Effector memory CD4-positive, alpha-beta T cell (primary cell): ENCODE data around the gene CHCHD3.
"Not testable (repeated sequence)": the region's sequence is repeated elsewhere in the genome, so short reads cannot be mapped to it uniquely, and the experiment has no call there.

Source experiments
- DNase-seq, 3 donors: peaks; one replicate each; pipeline ENCODE4 v3.0.0-alpha.2; 2020
- H3K27ac ChIP-seq: 2 replicates; pipeline ENCODE4 v1.7.0; 2013; ENCODE audit warnings: mild to moderate bottlenecking, low read length, moderate library complexity; ENCODE audit not compliant: insufficient read depth, poor library complexity, severe bottlenecking
- H3K27me3 ChIP-seq: replicated peaks from 2 replicates; pipeline ENCODE4 v1.7.0; 2013; ENCODE audit warnings: mild to moderate bottlenecking, low read length; ENCODE audit not compliant: insufficient read depth, control insufficient read depth, poor library complexity, severe bottlenecking
- H3K36me3 ChIP-seq: 2 replicates; pipeline ENCODE4 v1.7.0; 2013; ENCODE audit warnings: mild to moderate bottlenecking, low read length, moderate library complexity; ENCODE audit not compliant: control insufficient read depth, insufficient read depth
- H3K4me1 ChIP-seq: 2 replicates; pipeline ENCODE4 v1.7.0; 2013; ENCODE audit warnings: low read length, mild to moderate bottlenecking; ENCODE audit not compliant: control insufficient read depth, insufficient read depth, poor library complexity, severe bottlenecking
- H3K4me3 ChIP-seq: 2 replicates; pipeline ENCODE4 v1.7.0; 2013; ENCODE audit warnings: low read length, low read depth, mild to moderate bottlenecking; ENCODE audit not compliant: insufficient read depth, poor library complexity, severe bottlenecking
- H3K9me3 ChIP-seq: 2 replicates; pipeline ENCODE4 v1.7.0; 2013; ENCODE audit warnings: mild to moderate bottlenecking, low read length, moderate library complexity; ENCODE audit not compliant: control insufficient read depth

The CHCHD3 gene

GRCh38 chr7:132902294-132902693 is 179.6 kb downstream of the CHCHD3 start:
- H3K27ac ChIP-seq, H3K4me1 ChIP-seq, DNase-seq, H3K4me3 ChIP-seq, H3K9me3 ChIP-seq, H3K36me3 ChIP-seq, H3K27me3 ChIP-seq: not testable (repeated sequence)

- Histone ChIP-seq H3K4me1 (no peaks in the 10 kb centered on the region), H3K27ac (no peak overlapping the region), H3K36me3 (no peaks in the 10 kb centered on the region), H3K4me3 (no peak overlapping the region), H3K9me3 (no peaks in the 10 kb centered on the region), H3K27me3 (no peaks in the 10 kb centered on the region)
- no peak for DNase-seq
Measured at GRCh38 chr7:132901241-132901640, 180.6 kb downstream of the CHCHD3 start.

GRCh38 chr7:132899833-132900232 is 182.1 kb downstream of the CHCHD3 start:
- no peaks in the 10 kb centered on the region for H3K4me1 ChIP-seq
- H3K27ac ChIP-seq, result no peak overlapping the region
- H3K36me3 ChIP-seq, result no peaks in the 10 kb centered on the region
- no peaks in the 10 kb centered on the region for H3K9me3 ChIP-seq
- no peak overlapping the region for H3K4me3 ChIP-seq
- no peak for DNase-seq
- H3K27me3 ChIP-seq, result no peaks in the 10 kb centered on the region

- not testable (repeated sequence) for DNase-seq, H3K4me1 ChIP-seq, H3K36me3 ChIP-seq, H3K4me3 ChIP-seq, H3K27ac ChIP-seq, H3K27me3 ChIP-seq, H3K9me3 ChIP-seq
Measured at GRCh38 chr7:132898641-132899175, 183.2 kb downstream of the CHCHD3 start.

GRCh38 chr7:132897093-132897687 is 184.7 kb downstream of the CHCHD3 start:
- Histone ChIP-seq H3K36me3 (no peaks in the 10 kb centered on the region), H3K27me3 (no peaks in the 10 kb centered on the region), H3K4me3 (no peak overlapping the region), H3K27ac (no peak overlapping the region), H3K9me3 (no peaks in the 10 kb centered on the region), H3K4me1 (no peaks in the 10 kb centered on the region)
- no peak for DNase-seq

GRCh38 chr7:132895231-132895630 is 186.7 kb downstream of the CHCHD3 start:
- Histone ChIP-seq H3K4me1 (no peaks in the 10 kb centered on the region), H3K36me3 (no peaks in the 10 kb centered on the region), H3K27me3 (no peaks in the 10 kb centered on the region), H3K9me3 (no peaks in the 10 kb centered on the region), H3K27ac (no peak overlapping the region), H3K4me3 (no peak overlapping the region)
- DNase-seq, result no peak

- Histone ChIP-seq H3K36me3 (no peaks in the 10 kb centered on the region), H3K27ac (no peak overlapping the region), H3K4me3 (no peak overlapping the region), H3K9me3 (no peaks in the 10 kb centered on the region), H3K27me3 (no peaks in the 10 kb centered on the region), H3K4me1 (no peaks in the 10 kb centered on the region)
- DNase-seq, result no peak
Measured at GRCh38 chr7:132893560-132893959, 188.3 kb downstream of the CHCHD3 start.

GRCh38 chr7:132892744-132893143 is 189.1 kb downstream of the CHCHD3 start:
- DNase-seq, H3K36me3 ChIP-seq, H3K27ac ChIP-seq, H3K9me3 ChIP-seq, H3K27me3 ChIP-seq, H3K4me1 ChIP-seq, H3K4me3 ChIP-seq: not testable (repeated sequence)

GRCh38 chr7:132891554-132891953 is 190.3 kb downstream of the CHCHD3 start:
- Histone ChIP-seq H3K27me3 (no peaks in the 10 kb centered on the region), H3K9me3 (no peaks in the 10 kb centered on the region), H3K36me3 (no peaks in the 10 kb centered on the region), H3K4me3 (no peak overlapping the region), H3K27ac (no peak overlapping the region), H3K4me1 (no peaks in the 10 kb centered on the region)
- DNase-seq, result no peak

GRCh38 chr7:132882714-132883428 is 199.0 kb downstream of the CHCHD3 start:
- H3K27ac ChIP-seq, result no peak overlapping the region
- H3K36me3 ChIP-seq, result no peaks in the 10 kb centered on the region
- no peaks in the 10 kb centered on the region for H3K27me3 ChIP-seq
- no peaks in the 10 kb centered on the region for H3K9me3 ChIP-seq
- no peaks in the 10 kb centered on the region for H3K4me1 ChIP-seq
- H3K4me3 ChIP-seq, result no peak overlapping the region
- no peak for DNase-seq
